Measurements from ENCODE around the gene MARCHF10.
"Not testable (repeated sequence)": the region's sequence is repeated elsewhere in the genome, so short reads cannot be mapped to it uniquely, and the experiment has no call there.

The MARCHF10 gene

GRCh38 chr17:62693616-62694409, 114.3 kb downstream of the MARCHF10 start:
- no peak for DNase-seq

GRCh38 chr17:62692721-62693431, 115.2 kb downstream of the MARCHF10 start:
- DNase-seq = no peak

DNA sequence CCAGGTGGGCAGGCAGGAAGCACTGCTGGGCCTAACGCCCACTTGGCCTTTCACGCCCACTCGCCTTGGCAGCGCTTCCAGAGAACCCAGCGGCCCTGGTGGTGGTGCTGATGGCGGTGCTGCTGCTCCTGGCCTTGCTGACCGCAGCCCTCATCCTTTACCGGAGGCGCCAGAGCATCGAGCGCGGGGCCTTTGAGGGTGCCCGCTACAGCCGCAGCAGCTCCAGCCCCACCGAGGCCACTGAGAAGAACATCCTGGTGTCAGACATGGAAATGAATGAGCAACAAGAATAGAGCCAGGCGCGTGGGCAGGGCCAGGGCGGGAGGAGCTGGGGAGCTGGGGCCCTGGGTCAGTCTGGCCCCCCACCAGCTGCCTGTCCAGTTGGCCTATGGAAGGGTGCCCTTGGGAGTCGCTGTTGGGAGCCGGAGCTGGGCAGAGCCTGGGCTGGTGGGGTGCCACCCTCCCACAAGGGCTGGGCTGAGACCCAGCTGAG, 115.9 kb downstream of the MARCHF10 start:
- DNase-seq = no peak

DNA sequence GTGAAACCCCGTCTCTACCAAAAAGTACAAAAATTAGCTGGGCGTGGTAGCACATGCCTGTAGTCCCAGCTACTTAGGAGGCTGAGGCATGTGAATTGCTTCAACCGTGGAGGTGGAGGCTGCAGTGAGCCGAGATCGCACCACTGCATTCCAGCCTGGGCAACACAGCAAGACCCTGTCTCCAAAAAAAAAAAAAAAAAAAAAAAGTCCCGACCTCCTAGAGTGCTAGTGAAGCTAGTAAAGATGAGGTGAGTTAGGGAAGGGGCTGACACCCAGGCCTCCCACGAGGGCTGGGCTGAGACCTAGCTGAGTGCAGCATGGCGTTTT, 116.6 kb downstream of the MARCHF10 start:
- DNase-seq = not testable (repeated sequence)

DNA sequence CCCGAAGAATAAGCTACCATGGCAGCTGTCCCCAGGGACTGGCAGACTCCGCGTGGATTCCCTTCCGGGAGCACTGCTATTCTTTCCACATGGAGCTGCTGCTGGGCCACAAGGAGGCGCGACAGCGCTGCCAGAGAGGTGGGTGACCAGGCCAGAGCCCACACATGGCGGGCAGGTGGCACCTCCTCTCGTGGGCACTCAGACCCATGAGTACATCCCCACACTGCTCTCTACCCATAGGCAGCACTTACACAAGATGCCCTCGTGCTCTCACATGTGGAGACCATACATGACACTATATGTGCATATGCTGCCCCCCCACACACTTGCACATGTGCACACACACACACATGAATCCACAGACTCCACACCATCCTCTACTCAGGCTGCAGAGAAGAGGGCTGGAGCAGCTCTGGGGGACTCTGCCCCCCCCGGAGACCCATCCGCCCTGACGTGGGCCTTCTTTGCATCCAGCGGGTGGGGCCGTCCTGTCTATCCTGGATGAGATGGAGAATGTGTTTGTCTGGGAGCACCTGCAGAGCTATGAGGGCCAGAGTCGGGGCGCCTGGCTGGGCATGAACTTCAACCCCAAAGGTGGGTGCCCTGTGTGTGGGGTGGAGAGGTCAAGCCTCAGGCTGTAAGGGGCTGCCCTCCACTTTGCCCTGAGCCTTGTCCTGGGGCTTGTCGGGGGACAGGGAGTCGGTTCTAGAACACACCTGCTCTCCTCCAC, 117.8 kb downstream of the MARCHF10 start:
- no peak for DNase-seq

- DNase-seq = no peak
These were observed 118.5 kb downstream of the MARCHF10 start for GRCh38 chr17:62689441-62690167.

DNA sequence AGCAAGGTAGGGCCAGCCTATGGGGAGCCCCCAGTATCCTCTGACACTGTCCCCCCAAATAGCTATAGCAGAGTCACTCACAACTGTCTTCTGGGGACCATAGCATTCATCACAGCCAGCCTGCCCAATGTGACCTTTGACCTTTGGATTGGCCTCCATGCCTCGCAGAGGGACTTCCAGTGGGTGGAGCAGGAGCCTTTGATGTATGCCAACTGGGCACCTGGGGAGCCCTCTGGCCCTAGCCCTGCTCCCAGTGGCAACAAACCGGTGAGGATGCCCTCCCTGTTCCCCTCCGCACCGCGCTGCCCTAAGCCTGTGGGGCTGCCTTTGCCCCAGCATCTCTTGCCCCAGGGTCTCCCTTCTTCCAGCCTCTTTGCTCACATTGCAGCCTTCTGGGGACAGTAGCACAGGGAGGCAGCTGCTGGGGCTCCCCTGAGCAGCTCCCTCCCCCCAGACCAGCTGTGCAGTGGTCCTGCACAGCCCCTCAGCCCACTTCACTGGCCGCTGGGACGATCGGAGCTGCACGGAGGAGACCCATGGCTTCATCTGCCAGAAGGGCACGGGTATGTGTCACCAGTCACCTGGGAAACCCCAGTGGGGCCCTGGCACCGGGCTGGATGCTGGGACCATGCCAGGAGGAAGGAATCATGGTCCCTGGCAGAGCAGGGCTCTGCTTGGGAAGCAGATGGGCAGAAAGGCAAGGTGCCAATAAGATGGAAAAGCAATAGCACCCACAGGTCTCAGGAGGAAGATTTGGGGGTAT, 119.5 kb downstream of the MARCHF10 start:
- no peak for DNase-seq

- no peak for DNase-seq
These were observed 120.1 kb downstream of the MARCHF10 start for GRCh38 chr17:62687997-62688396.

- no peak for DNase-seq
These were observed 123.9 kb downstream of the MARCHF10 start for GRCh38 chr17:62684179-62684578.

DNA sequence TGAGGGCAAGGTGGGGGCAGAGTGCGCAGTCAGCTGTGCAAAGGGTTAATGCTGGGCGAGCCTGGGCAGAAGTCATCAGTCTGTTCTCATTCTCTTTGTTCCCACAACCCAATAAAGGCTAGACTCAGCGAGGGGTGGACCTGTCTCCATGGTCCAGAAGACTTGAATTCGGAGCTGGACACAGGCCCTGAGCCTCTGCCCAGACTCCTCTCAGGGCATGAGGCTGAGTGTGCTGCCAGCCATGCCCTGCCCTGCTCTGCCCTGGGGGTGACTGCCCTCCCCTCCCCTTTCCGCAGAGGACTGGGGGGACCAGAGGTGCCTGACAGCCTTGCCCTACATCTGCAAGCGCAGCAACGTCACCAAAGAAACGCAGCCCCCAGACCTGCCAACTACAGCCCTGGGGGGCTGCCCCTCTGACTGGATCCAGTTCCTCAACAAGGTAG, 126.2 kb downstream of the MARCHF10 start:
- DNase-seq = no peak

DNA sequence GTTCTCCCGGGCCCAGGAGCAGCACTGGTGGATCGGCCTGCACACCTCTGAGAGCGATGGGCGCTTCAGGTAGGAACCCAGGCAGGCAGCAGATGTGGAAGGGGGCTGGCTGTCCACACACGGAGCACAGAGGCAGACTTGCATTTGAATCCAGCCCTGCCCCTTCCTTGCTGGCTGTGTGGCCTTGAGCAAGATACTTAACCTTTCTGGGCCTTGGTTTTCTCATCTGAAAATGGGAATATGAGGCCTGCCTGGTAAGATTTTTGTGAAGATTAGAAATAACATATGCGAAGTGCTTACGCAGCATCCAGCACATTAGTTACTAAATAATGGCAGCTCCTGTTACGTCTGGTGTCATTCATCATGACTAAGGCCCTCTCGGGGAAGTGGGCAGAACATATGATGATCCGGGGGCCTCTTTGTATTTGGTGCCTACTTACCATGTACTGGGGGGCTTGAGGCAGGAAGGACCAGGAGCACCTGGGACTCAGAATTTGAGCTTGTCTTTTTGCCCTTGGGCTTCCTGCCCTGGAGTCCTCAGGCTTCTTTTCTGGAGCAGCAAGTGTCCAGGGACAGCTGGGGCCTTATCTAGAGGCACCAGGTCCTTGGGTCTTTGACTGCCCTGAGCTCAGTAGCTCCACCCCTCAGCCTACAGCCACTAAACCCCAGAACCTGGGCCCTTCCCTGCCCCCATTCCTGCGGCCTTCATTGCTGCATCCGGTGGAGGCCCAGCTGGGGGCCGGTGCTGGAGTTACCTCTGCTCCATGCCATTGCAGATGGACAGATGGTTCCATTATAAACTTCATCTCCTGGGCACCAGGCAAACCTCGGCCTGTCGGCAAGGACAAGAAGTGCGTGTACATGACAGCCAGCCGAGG, 126.8 kb downstream of the MARCHF10 start:
- no peak for DNase-seq

DNA sequence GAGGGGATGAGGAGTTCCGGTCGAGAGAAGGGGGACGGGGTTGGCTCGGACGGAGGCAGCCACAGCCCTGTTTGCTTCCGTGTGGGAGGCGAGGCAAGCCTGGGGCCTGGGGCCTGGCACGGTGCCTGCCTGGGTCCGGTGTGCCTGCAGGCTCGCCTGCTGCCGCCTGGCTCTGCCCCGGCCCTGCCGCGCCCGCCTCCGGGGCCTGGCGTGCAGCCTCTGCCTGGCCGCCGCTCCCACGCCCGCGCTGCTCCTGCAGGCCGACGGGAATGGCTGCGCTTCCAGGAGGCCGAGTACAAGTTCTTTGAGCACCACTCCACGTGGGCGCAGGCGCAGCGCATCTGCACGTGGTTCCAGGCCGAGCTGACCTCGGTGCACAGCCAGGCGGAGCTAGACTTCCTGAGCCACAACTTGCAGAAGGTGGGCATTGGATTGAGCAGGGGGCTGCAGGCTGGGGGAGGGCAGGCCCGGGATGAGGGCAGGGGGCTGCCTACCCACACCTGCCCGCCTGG, 127.5 kb downstream of the MARCHF10 start:
- DNase-seq = no peak

DNA sequence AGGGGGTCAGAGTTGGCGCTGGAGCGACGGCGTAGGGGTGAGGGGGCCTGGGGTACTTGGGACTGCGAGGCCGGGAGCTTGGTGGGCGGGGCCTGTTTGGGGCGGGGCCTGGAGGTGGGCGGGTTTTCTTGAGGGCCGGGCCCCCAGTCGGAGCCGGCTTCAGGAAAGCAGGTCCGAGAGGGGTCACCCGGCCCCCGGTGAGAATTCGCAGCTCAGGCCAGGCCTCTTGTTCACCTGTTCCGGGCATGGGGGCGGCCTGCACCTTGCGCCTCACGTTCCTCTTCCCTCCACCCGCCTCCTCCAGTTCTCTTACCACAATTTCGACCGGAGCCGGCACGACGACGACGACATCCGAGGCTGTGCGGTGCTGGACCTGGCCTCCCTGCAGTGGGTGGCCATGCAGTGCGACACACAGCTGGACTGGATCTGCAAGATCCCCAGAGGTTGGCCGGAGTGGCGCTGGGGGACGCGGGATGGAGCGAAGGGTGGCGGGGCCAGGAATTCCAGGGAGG, 128.2 kb downstream of the MARCHF10 start:
- DNase-seq = no peak

DNA sequence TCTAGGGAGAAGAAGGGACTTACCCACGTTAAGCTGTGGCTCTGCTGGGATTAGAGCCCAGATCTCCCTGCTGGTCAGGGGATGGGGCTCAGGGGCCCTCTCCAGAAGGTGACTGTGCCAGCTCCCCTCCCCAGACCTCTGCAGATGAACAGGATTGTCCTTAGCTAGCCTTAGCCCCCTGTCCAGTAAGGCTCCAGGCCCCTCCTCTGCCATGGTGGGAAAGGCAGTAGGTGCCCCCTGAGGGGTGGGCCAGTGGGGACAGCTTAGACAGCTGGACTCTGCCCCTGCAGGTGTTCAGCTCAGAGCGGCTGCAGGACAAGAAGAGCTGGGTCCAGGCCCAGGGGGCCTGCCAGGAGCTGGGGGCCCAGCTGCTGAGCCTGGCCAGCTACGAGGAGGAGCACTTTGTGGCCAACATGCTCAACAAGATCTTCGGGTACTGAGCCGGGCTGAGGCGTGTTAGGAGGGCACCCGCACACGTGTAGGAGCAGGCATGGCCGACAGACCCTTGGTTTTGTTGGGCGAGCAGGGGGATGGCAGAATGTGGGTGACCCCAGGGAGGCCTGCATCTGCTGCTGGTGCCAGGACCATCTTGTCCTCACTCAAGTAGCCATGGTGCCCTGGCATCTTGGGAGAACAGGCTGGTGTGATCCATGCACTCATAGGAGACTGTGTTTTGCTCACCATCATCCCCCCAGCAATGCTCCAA, 129.7 kb downstream of the MARCHF10 start:
- DNase-seq = no peak

- DNase-seq = no peak
These were observed 131.0 kb downstream of the MARCHF10 start for GRCh38 chr17:62676952-62677596.

DNA sequence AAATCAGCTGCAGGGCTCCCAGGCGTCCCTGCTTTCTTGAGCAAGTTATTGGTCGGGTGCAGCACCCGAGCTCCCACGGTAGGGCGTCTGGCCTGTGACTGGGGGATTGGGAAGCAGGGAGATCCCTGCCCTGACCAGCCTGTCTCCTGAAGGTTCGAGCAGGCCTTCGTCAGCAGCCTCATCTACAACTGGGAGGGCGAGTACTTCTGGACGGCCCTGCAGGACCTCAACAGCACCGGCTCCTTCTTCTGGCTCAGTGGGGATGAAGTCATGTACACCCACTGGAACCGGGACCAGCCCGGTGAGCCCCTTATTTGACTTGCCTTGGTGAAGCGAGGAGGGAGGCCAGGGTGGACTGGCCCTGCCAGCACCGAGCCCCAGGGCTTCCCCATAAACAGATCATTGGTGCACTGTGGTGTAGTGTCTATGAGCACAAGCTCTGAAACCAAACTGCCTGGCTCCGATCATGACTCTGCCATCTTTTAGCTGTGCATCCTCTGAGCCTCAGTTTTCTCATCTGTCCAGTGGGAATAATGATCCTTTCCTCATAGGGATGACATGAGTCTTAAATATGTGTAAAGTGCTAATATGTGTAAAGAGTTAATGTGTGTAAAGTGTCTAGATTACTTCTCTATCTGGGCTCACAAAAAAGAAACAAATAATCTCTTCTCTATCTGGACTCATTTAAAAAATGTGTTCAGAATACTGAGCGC, 131.7 kb downstream of the MARCHF10 start:
- DNase-seq = no peak

DNA sequence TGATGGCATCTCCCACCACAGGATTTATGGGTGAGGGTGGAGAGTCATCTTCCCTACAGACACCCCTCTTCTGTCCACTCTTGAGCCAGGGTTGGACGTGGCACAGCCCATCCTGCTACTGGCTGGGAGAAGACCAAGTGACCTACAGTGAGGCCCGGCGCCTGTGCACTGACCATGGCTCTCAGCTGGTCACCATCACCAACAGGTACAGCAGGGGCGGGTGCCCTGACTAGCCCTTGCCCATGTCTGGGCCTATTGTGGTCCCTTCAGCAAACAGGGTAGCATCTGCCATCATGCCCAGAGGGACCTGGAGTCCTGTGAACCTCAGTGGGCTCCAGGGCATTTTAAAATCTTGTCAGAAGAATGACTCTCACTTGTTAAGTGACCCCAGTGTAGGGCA, 132.4 kb downstream of the MARCHF10 start:
- DNase-seq = no peak

DNA sequence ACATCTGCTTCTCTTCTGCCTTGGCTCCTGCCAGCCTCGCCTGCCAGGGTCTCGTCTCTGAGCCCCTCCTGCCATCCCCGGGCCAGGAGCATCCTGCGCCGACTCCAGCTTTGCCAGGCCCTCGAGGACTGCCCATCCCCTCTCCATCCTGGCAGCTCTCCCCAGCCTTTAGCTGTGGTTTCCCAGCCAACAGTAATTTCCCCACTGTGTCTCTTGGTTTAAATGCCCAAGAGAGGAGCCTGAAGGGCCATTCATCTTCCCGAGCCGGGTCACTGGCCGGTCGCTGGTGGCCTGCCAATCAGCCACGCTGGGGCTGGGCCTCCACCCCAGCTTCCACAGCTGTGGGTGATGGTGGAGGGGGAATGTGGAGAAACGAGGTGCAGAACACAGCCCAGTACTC, 132.9 kb downstream of the MARCHF10 start:
- DNase-seq = no peak

GRCh38 chr17:62674841-62675240, 133.3 kb downstream of the MARCHF10 start:
- no peak for DNase-seq
